Uterus (tissue), 2 donors: ENCODE results near the gene TEKT3.

Experiments
- CTCF ChIP-seq, 4 experiments: fragments of 200-600 bp in 2 of 4; fragments of 450-650 bp in 2 of 4; sonication (generic) in 2 of 4; IDR thresholded peaks; one replicate each; pipeline ENCODE4 v1.5.1; 2016 to 2019; ENCODE audit warnings: antibody characterized with exemption in 4 of 4, mild to moderate bottlenecking in 2 of 4, moderate library complexity in 1 of 4
- POLR2A ChIP-seq, 2 donors: fragments of 450-650 bp; IDR thresholded peaks; one replicate each; pipeline ENCODE4 v1.6.1; 2016; ENCODE audit warnings: antibody characterized with exemption in 2 of 2, mild to moderate bottlenecking in 1 of 2, moderate library complexity in 1 of 2

- TF ChIP-seq CTCF (IDR thresholded peaks at IDR 0.05) = no peak
- TF ChIP-seq POLR2A (IDR thresholded peaks at IDR 0.05) = no peak
These were observed 41.5 kb upstream of the TEKT3 start for GRCh38 chr17:15382914-15383313.
